Measurements from ENCODE around the gene KRT15.

The KRT15 gene

GRCh38 chr17:41464173-41464572, 54.5 kb downstream of the KRT15 start:
- no peak overlapping the region for H3K4me3 ChIP-seq (IDR thresholded peaks at IDR 0.05; ENCODE audit: insufficient read depth, low read depth, low read length)
- no peak overlapping the region for H2AFZ ChIP-seq (ENCODE audit: low read depth)
- H3K36me3 ChIP-seq (ENCODE audit: insufficient read depth) = no peaks in the 10 kb centered on the region
- no peaks in the 10 kb centered on the region for H3K79me2 ChIP-seq (ENCODE audit: insufficient read depth, low read depth)
- no peaks in the 10 kb centered on the region for H3K27me3 ChIP-seq (ENCODE audit: insufficient read depth, low read depth)
- no peak overlapping the region for H3K9ac ChIP-seq
- no peak overlapping the region for H3K27ac ChIP-seq
- H4K20me1 ChIP-seq (ENCODE audit: insufficient read depth) = no peaks in the 10 kb centered on the region
- H3K4me2 ChIP-seq = no peak overlapping the region
- H3K4me1 ChIP-seq (ENCODE audit: low read depth, poor library complexity, severe bottlenecking) = no peaks in the 10 kb centered on the region
- TF ChIP-seq, protein P1, sequence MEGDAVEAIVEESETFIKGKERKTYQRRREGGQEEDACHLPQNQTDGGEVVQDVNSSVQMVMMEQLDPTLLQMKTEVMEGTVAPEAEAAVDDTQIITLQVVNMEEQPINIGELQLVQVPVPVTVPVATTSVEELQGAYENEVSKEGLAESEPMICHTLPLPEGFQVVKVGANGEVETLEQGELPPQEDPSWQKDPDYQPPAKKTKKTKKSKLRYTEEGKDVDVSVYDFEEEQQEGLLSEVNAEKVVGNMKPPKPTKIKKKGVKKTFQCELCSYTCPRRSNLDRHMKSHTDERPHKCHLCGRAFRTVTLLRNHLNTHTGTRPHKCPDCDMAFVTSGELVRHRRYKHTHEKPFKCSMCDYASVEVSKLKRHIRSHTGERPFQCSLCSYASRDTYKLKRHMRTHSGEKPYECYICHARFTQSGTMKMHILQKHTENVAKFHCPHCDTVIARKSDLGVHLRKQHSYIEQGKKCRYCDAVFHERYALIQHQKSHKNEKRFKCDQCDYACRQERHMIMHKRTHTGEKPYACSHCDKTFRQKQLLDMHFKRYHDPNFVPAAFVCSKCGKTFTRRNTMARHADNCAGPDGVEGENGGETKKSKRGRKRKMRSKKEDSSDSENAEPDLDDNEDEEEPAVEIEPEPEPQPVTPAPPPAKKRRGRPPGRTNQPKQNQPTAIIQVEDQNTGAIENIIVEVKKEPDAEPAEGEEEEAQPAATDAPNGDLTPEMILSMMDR (conservative IDR thresholded peaks at IDR 0.05; ENCODE audit: low read depth, low read length) = no peak

- H3K36me3 ChIP-seq (ENCODE audit: insufficient read depth) = no peaks in the 10 kb centered on the region
- H3K4me2 ChIP-seq = no peak overlapping the region
- no peaks in the 10 kb centered on the region for H3K79me2 ChIP-seq (ENCODE audit: insufficient read depth, low read depth)
- no peak overlapping the region for H3K4me3 ChIP-seq (IDR thresholded peaks at IDR 0.05; ENCODE audit: insufficient read depth, low read depth, low read length)
- no peak overlapping the region for H3K9ac ChIP-seq
- H4K20me1 ChIP-seq (ENCODE audit: insufficient read depth) = no peaks in the 10 kb centered on the region
- no peak overlapping the region for H3K27ac ChIP-seq
- TF ChIP-seq, protein P1 (conservative IDR thresholded peaks at IDR 0.05; ENCODE audit: low read depth, low read length) = no peak
- no peaks in the 10 kb centered on the region for H3K27me3 ChIP-seq (ENCODE audit: insufficient read depth, low read depth)
- H2AFZ ChIP-seq (ENCODE audit: low read depth) = no peak overlapping the region
- H3K4me1 ChIP-seq (ENCODE audit: low read depth, poor library complexity, severe bottlenecking) = no peaks in the 10 kb centered on the region
Measured at GRCh38 chr17:41463746-41464145, 54.9 kb downstream of the KRT15 start.

Measured in KMS-11 (cell line).